ENCODE measurements around the gene PAQR4. TPM values are rescaled to one million over a fixed set of nuclear protein-coding genes. Genes with fewer than 3 reads are reported as not detected.
"Not testable (repeated sequence)": the region's sequence is repeated elsewhere in the genome, so short reads cannot be mapped to it uniquely, and the experiment has no call there.

Gene PAQR4
- polyA plus RNA-seq, 1 donor from 2014 or later, result 47.8 TPM

DNA sequence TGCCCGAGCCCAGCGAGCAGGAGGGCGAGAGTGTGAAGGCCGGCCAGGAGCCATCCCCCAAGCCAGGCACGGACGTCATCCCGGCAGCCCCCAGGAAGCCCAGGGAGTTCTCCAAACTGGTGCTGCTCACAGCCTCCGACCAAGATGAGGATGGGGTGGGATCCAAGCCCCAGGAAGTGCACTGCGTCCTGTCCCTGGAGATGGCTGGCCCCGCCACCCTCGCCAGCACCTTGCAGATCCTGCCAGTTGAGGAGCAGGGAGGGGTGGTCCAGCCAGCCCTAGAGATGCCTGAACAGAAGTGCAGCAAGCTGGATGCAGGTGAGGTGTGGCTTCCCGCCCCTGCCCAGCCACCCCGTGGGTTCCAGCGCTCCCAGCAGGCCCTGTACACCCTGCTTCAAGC lies 39.5 kb upstream of the PAQR4 start:
- no peak overlapping the region for H2AFZ ChIP-seq (ENCODE audit: low read depth, low read length)
- H3F3A ChIP-seq (ENCODE audit: insufficient read depth, low read length, poor library complexity, severe bottlenecking), result no peaks in the 10 kb centered on the region
- no peaks in the 10 kb centered on the region for H4K20me1 ChIP-seq (ENCODE audit: insufficient read depth)
- H3K36me3 ChIP-seq (ENCODE audit: insufficient read depth, low read length), result no peaks in the 10 kb centered on the region
- H3K79me2 ChIP-seq (replicated peaks; ENCODE audit: insufficient read depth, low read length), result no peaks in the 10 kb centered on the region
- no peak overlapping the region for H3K4me2 ChIP-seq (ENCODE audit: low read length)
- H3K9me2 ChIP-seq (ENCODE audit: insufficient read depth, low read length), result no peaks in the 10 kb centered on the region
- TF ChIP-seq EZH2 (IDR thresholded peaks at IDR 0.05; ENCODE audit: borderline replicate concordance, insufficient read depth, low read length, poor library complexity, severe bottlenecking), result no peak
- no peak for TF ChIP-seq TAF1 (IDR thresholded peaks at IDR 0.05; ENCODE audit: low read depth)
- no peak for TF ChIP-seq EP300 (conservative IDR thresholded peaks at IDR 0.05; ENCODE audit: poor library complexity, severe bottlenecking)
- H3K9me3 ChIP-seq (ENCODE audit: low read length), result no peaks in the 10 kb centered on the region
- H3K9ac ChIP-seq (ENCODE audit: low read length), result no peak overlapping the region
- no peak overlapping the region for H3K4me3 ChIP-seq (ENCODE audit: low read length)
- no peak overlapping the region for H3K27ac ChIP-seq (ENCODE audit: low read length)
- no peaks in the 10 kb centered on the region for H3K27me3 ChIP-seq (ENCODE audit: insufficient read depth, low read depth, low read length)

DNA sequence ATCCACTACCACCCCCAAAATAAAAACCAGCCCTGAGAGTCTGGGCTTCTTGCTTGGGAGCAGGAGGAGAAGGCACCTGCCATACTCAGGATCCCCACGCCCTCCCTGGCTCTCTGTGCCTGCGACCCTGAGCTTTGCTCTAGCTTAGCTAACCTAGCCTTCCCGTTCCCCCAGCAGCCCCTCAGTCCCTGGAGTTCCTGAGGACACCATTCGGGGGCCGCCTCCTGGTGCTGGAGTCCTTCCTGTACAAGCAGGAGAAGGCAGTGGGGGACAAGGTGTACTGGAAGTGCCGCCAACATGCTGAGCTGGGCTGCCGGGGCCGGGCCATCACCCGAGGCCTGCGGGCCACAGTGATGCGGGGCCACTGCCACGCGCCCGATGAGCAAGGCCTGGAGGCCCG lies 38.9 kb upstream of the PAQR4 start:
- H3K4me3 ChIP-seq (ENCODE audit: low read length), result no peak overlapping the region
- no peak overlapping the region for H3K9ac ChIP-seq (ENCODE audit: low read length)
- H3K4me2 ChIP-seq (ENCODE audit: low read length), result no peak overlapping the region
- no peaks in the 10 kb centered on the region for H4K20me1 ChIP-seq (ENCODE audit: insufficient read depth)
- H3K36me3 ChIP-seq (ENCODE audit: insufficient read depth, low read length), result no peaks in the 10 kb centered on the region
- no peaks in the 10 kb centered on the region for H3K9me2 ChIP-seq (ENCODE audit: insufficient read depth, low read length)
- H3K79me2 ChIP-seq (replicated peaks; ENCODE audit: insufficient read depth, low read length), result no peaks in the 10 kb centered on the region
- no peak overlapping the region for H3K27ac ChIP-seq (ENCODE audit: low read length)
- TF ChIP-seq RAD21 (conservative IDR thresholded peaks at IDR 0.05), result no peak
- no peak for TF ChIP-seq EZH2 (IDR thresholded peaks at IDR 0.05; ENCODE audit: borderline replicate concordance, insufficient read depth, low read length, poor library complexity, severe bottlenecking)
- TF ChIP-seq TAF1 (IDR thresholded peaks at IDR 0.05; ENCODE audit: low read depth), result no peak
- TF ChIP-seq SMC3 (conservative IDR thresholded peaks at IDR 0.05; ENCODE audit: poor library complexity), result no peak
- TF ChIP-seq, protein P1, sequence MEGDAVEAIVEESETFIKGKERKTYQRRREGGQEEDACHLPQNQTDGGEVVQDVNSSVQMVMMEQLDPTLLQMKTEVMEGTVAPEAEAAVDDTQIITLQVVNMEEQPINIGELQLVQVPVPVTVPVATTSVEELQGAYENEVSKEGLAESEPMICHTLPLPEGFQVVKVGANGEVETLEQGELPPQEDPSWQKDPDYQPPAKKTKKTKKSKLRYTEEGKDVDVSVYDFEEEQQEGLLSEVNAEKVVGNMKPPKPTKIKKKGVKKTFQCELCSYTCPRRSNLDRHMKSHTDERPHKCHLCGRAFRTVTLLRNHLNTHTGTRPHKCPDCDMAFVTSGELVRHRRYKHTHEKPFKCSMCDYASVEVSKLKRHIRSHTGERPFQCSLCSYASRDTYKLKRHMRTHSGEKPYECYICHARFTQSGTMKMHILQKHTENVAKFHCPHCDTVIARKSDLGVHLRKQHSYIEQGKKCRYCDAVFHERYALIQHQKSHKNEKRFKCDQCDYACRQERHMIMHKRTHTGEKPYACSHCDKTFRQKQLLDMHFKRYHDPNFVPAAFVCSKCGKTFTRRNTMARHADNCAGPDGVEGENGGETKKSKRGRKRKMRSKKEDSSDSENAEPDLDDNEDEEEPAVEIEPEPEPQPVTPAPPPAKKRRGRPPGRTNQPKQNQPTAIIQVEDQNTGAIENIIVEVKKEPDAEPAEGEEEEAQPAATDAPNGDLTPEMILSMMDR (IDR thresholded peaks at IDR 0.05; ENCODE audit: poor library complexity, severe bottlenecking), result no peak
- TF ChIP-seq EP300 (conservative IDR thresholded peaks at IDR 0.05; ENCODE audit: poor library complexity, severe bottlenecking), result no peak
- TF ChIP-seq, protein P2, sequence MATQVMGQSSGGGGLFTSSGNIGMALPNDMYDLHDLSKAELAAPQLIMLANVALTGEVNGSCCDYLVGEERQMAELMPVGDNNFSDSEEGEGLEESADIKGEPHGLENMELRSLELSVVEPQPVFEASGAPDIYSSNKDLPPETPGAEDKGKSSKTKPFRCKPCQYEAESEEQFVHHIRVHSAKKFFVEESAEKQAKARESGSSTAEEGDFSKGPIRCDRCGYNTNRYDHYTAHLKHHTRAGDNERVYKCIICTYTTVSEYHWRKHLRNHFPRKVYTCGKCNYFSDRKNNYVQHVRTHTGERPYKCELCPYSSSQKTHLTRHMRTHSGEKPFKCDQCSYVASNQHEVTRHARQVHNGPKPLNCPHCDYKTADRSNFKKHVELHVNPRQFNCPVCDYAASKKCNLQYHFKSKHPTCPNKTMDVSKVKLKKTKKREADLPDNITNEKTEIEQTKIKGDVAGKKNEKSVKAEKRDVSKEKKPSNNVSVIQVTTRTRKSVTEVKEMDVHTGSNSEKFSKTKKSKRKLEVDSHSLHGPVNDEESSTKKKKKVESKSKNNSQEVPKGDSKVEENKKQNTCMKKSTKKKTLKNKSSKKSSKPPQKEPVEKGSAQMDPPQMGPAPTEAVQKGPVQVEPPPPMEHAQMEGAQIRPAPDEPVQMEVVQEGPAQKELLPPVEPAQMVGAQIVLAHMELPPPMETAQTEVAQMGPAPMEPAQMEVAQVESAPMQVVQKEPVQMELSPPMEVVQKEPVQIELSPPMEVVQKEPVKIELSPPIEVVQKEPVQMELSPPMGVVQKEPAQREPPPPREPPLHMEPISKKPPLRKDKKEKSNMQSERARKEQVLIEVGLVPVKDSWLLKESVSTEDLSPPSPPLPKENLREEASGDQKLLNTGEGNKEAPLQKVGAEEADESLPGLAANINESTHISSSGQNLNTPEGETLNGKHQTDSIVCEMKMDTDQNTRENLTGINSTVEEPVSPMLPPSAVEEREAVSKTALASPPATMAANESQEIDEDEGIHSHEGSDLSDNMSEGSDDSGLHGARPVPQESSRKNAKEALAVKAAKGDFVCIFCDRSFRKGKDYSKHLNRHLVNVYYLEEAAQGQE (IDR thresholded peaks at IDR 0.05; ENCODE audit: borderline replicate concordance), result no peak
- no peak for TF ChIP-seq POLR2AphosphoS5 (IDR thresholded peaks at IDR 0.05)
- TF ChIP-seq MXI1 (conservative IDR thresholded peaks at IDR 0.05; ENCODE audit: poor library complexity, severe bottlenecking), result no peak
- no peaks in the 10 kb centered on the region for H3K9me3 ChIP-seq (ENCODE audit: low read length)
- no peaks in the 10 kb centered on the region for H3K27me3 ChIP-seq (ENCODE audit: insufficient read depth, low read depth, low read length)
- no peak overlapping the region for H2AFZ ChIP-seq (ENCODE audit: low read depth, low read length)
- H3F3A ChIP-seq (ENCODE audit: insufficient read depth, low read length, poor library complexity, severe bottlenecking), result no peaks in the 10 kb centered on the region

DNA sequence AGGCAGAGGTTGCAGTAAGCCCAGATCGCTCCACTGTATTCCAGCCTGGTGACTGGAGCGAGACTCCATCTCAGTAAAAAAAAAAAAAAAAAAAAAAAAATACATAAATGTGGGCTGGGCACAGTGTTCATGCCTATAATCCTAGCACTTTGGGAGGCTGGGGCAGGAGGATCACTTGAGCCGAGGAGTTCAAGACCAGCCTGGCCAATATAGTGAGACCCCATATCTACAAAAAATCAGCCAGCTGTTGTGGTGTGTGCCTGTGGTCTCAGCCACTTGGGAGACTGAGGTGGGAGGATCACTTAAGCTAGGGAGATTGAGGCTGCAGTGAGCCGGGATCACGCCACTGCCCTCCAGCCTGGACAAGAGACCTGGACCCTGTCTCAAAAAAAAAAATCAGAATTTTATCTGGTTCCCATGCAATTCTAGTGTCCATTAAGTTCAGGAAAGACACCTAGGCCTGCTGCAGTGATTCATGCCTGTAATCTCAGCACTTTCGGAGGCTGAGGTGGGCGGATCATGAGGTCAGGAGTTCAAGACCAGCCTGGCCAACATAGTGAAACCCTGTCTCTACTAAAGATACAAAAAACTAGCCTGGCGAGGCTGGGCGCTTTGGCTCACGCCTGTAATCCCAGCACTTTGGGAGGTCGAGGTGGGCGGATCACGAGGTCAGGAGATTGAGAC lies 37.8 kb upstream of the PAQR4 start:
- not testable (repeated sequence) for H3K27me3 ChIP-seq (ENCODE audit: insufficient read depth, low read depth, low read length); H3K36me3 ChIP-seq (ENCODE audit: insufficient read depth, low read length); H3K27ac ChIP-seq (ENCODE audit: low read length); H3K9ac ChIP-seq (ENCODE audit: low read length); H3K4me2 ChIP-seq (ENCODE audit: low read length); H3K9me2 ChIP-seq (ENCODE audit: insufficient read depth, low read length); H3K79me2 ChIP-seq (replicated peaks; ENCODE audit: insufficient read depth, low read length); H4K20me1 ChIP-seq (ENCODE audit: insufficient read depth); H3F3A ChIP-seq (ENCODE audit: insufficient read depth, low read length, poor library complexity, severe bottlenecking); H3K9me3 ChIP-seq (ENCODE audit: low read length); H3K4me3 ChIP-seq (ENCODE audit: low read length); H2AFZ ChIP-seq (ENCODE audit: low read depth, low read length)
